Hepatic stellate cell (primary cell): Measurements from ENCODE around the gene TSPAN15.

Experiments used
- DNase-seq: peaks from one replicate; pipeline ENCODE4 v3.0.0; 2011; ENCODE audit warnings: low spot score

Gene TSPAN15

DNA sequence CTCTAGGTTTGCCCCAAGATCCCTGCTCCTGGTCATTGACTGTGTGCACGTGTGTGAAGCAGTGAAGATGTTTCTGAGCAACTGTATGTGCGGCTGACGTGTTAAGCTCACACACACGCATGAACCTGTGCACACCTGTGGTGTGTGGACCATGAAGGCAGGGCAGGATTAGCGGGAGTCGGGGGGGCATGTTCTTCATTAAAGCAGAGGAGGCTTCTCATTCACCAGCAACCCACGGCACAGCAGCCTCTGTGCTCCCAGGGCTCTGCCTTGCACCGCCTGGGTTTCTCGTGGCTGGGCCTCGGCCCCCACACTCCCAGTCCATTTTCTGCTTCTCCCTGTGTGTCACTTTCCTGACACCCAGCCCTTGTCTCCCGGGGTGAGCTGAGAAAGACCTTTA is 33.7 kb upstream of the TSPAN15 start:
- no peak for DNase-seq

DNA sequence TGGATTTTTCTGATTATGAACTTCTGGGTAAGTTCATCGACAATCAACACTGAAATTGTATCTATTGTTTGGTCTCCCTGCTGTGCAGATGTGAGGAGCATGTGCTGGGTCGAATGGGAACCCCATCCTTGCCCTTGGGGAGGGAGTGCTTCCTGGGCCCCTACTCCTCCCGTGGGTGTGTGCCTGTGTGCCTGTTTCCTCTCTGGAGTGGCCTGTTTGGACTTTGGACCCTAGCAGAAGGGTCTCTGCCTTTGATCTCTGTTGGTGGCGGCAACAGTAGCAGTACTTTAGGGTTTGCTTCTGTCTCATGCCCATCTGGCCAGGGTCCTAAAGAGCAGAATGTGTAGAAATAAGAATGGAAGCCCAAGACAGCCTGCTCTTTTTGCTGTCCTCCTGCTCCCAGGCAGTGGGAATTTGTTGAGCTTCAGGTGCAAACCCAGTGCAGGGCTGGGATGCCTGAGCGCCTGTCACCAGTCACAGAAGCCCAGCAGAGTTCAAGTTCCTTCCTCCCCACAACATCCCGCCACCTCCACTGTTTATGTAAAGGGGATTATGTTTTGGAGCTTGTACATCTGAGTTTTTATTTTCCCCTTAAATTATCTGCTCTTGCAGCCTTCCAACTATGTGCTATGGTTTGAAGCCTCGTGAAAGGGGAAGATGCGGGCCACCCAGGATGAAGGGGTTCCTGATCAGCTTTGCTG is 33.1 kb upstream of the TSPAN15 start:
- DNase-seq, result no peak

DNA sequence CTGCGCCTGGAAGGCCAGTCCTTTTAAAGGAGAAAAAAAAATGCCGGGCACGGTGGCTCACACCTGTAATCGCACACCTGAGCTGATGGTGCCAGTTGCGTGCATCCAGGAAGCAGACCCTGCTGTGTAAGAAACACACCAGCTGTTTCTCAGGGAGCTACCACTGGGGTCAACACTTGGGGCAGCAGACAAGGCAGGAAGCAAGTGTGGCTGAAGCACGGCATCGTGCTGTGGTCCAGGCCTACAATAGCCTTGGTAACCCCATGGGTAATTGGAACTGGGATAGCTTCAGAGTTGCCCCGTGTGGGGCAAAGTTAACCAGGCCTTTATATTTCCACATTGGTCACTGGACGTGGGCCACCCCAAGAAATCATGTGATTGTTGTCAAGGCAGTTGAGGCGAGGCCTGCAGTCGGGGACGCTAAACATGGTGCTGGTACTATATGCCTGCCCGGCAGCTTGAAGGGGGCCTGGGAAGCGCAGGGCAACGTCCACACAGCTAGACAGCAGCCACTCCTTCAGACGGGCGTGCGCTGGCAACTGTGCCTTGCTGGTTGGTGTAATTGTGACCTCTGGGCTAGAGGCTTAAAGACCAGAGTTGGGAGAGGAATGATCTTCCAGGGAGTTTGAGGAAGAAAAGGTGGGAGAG is 32.0 kb upstream of the TSPAN15 start:
- DNase-seq, result no peak

- DNase-seq, result no peak
These were observed 31.5 kb upstream of the TSPAN15 start for GRCh38 chr10:69419744-69420126.

DNA sequence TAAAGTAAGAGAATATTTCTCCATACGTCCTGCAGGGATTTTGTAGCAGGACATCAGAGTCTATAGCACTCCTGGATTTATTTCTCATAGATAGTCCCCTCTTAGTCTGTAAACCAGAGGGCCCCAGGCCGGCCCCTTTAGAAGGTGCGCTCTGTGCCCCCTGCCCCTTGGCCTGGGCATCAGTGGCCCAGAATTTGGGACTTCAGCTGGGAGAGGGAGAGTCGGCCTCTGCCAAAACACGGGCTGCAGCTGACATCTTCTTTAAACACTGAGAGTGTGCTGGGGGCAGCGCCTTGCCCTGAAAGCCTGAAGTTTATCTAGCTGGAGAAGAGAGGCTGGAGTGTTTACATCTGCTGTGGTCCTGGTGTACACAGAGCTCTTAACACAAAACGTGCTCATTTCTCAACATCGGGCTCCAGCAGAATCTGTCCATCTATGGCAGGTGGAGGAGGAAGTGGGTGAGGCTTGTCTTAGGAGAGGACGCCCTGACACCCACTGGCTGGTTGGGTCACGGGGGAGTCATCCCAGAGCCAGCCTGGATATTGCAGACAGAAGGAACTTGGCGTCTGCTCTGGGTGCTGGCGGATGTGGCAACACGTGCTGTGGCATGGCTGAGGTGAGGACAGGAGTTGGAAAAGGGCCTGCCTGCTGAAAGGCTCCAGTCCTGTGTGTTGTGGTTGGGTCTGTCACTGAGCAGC is 29.5 kb upstream of the TSPAN15 start:
- no peak for DNase-seq

DNA sequence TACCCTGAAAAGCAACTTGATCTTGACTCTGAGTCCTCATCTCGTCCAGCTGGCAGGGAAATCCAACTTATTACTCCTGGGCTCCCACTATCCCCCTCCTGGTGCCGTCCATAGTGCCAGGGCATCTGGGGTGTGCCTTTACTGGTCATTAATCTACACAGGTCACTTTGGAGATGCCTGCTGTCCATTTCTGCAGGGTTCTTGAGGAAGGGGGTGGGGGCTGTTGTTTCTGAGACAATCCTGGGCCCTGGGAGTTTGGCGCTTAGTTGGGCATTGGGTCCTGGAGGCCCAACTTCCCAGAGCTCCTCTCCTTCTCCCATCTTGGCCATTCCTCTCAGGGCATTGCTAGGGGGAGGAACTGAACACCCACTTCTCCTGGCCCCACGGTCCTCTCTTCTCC is 28.6 kb upstream of the TSPAN15 start:
- no peak for DNase-seq

- DNase-seq, result no peak
These were observed 26.2 kb upstream of the TSPAN15 start for GRCh38 chr10:69425041-69425440.

- no peak for DNase-seq
These were observed 25.6 kb upstream of the TSPAN15 start for GRCh38 chr10:69425511-69426298.

GRCh38 chr10:69426376-69426727 is 24.9 kb upstream of the TSPAN15 start:
- DNase-seq, result no peak

DNA sequence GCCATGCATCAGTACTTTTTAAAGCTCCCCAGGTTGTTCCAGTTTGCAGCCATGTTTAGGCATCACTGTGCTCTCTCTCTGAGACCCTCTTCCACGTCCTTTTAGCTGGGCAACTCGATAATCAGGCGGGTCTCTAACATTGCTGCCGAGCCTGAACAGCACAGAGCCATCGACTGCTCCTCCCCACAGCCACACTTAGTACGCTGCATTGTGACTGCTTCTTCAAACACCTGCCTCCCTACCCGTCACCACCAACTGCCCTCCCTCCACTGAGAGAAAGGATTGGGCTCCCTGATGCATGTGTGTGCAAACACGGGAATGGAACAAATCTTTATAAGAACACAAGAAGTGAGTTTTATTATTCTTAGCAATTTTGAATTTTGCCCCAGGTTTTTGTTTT is 23.1 kb upstream of the TSPAN15 start:
- no peak for DNase-seq

DNA sequence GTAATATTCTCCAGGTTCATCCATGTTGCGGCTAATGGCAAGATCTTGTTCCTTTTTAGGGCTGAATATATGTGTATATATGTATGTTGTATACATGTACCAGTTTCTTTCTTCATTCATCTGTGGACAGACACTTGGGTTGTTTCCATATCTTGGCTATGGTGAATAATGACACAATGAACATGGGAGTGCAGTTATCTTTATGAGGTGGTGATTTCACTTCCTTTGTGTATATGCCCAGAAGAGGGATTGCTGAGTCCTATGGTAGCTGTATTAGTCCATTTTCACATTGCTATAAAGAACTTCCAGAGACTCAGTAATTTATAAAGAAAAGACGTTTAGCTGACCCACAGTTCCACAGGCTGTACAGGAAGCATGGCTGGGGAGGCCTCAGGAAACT is 17.1 kb upstream of the TSPAN15 start:
- DNase-seq, result no peak

- DNase-seq, result no peak
These were observed 16.3 kb upstream of the TSPAN15 start for GRCh38 chr10:69434926-69435325.

GRCh38 chr10:69435966-69436520 is 15.2 kb upstream of the TSPAN15 start:
- DNase-seq, result no peak

GRCh38 chr10:69437321-69438259 is 13.7 kb upstream of the TSPAN15 start:
- no peak for DNase-seq

GRCh38 chr10:69438536-69439349 is 12.5 kb upstream of the TSPAN15 start:
- DNase-seq, result no peak

- no peak for DNase-seq
These were observed 11.9 kb upstream of the TSPAN15 start for GRCh38 chr10:69439350-69439739.

GRCh38 chr10:69439813-69440506 is 11.3 kb upstream of the TSPAN15 start:
- no peak for DNase-seq

DNA sequence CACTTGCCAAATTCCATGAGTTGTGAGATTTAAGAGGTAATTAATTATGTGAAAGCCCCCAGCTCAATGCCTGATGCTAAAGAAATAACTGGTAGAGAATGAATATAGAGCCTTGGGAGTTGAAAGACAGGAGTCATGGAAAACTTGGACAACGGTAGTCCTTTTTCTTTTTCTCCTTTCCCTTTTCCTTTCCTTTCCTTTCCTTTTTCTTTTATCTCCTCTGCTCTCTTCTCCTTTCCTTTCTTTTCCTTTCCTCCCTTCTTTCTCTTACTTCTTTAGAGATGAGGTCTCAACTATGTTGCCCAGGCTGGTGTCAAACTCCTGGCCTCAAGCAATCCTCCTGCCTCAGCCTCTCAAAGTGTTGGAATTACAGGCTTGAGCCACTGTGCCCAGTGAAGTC is 7.9 kb upstream of the TSPAN15 start:
- DNase-seq, result no peak

GRCh38 chr10:69445041-69445440 is 6.2 kb upstream of the TSPAN15 start:
- no peak for DNase-seq

GRCh38 chr10:69446229-69446628 is 5.0 kb upstream of the TSPAN15 start:
- no peak for DNase-seq
